Keratinocyte (primary cell): ENCODE data around the gene DTL.

Experiments
- CTCF ChIP-seq, 3 experiments: IDR thresholded peaks in 1 of 3; conservative IDR thresholded peaks in 1 of 3; optimal IDR thresholded peaks in 1 of 3; 2 replicates in 2 of 3; 3 replicates in 1 of 3; pipeline versions ENCODE3 to v1.5.1; 2011; ENCODE audit warnings: low read length in 3 of 3, mild to moderate bottlenecking in 3 of 3, moderate library complexity in 2 of 3, control low read depth in 1 of 3, inconsistent platforms in 1 of 3; ENCODE audit not compliant: insufficient read depth in 2 of 3; ENCODE audit errors: extremely low read depth in 1 of 3
- EZH2 ChIP-seq: IDR thresholded peaks from one replicate; pipeline ENCODE4 v1.6.1; 2012; ENCODE audit warnings: inconsistent platforms, mild to moderate bottlenecking, low read length, moderate library complexity

GRCh38 chr1:212098310-212098709, 62.8 kb downstream of the DTL start:
- TF ChIP-seq CTCF (optimal IDR thresholded peaks at IDR 0.05 in 1 of 3, IDR thresholded peaks at IDR 0.05 in 1 of 3, conservative IDR thresholded peaks at IDR 0.05 in 1 of 3; ENCODE audit: extremely low read depth in 1 of 3, insufficient read depth in 2 of 3, low read length in 3 of 3): no peak
- TF ChIP-seq EZH2: no peak
